ENCODE results near the gene EDC4.
"Not testable (repeated sequence)": the region's sequence is repeated elsewhere in the genome, so short reads cannot be mapped to it uniquely, and the experiment has no call there.

The EDC4 gene

GRCh38 chr16:67848118-67848517, 24.7 kb upstream of the EDC4 start:
- DNase-seq (ENCODE audit: low read depth in 2 of 2, low spot score in 1 of 2): no peak

- DNase-seq (ENCODE audit: low read depth in 2 of 2, low spot score in 1 of 2): no peak
Measured at GRCh38 chr16:67853670-67854069, 19.2 kb upstream of the EDC4 start.

GRCh38 chr16:67855789-67856188, 17.1 kb upstream of the EDC4 start:
- DNase-seq (ENCODE audit: low read depth in 2 of 2, low spot score in 1 of 2): no peak

- DNase-seq (ENCODE audit: low read depth in 2 of 2, low spot score in 1 of 2): no peak
Measured at GRCh38 chr16:67856927-67857546, 15.8 kb upstream of the EDC4 start.

GRCh38 chr16:67857547-67858233, 15.2 kb upstream of the EDC4 start:
- no peak for DNase-seq (ENCODE audit: low read depth in 2 of 2, low spot score in 1 of 2)

GRCh38 chr16:67858500-67858899, 14.4 kb upstream of the EDC4 start:
- no peak for DNase-seq (ENCODE audit: low read depth in 2 of 2, low spot score in 1 of 2)

GRCh38 chr16:67860589-67861398, 12.1 kb upstream of the EDC4 start:
- no peak for DNase-seq (ENCODE audit: low read depth in 2 of 2, low spot score in 1 of 2)

GRCh38 chr16:67861877-67862276, 11.0 kb upstream of the EDC4 start:
- no peak for DNase-seq (ENCODE audit: low read depth in 2 of 2, low spot score in 1 of 2)

- DNase-seq (ENCODE audit: low read depth in 2 of 2, low spot score in 1 of 2): no peak
Measured at GRCh38 chr16:67862623-67863583, 9.9 kb upstream of the EDC4 start.

- DNase-seq (ENCODE audit: low read depth in 2 of 2, low spot score in 1 of 2): not testable (repeated sequence)
Measured at GRCh38 chr16:67864044-67864443, 8.8 kb upstream of the EDC4 start.

GRCh38 chr16:67864594-67864993, 8.3 kb upstream of the EDC4 start:
- no peak for DNase-seq (ENCODE audit: low read depth in 2 of 2, low spot score in 1 of 2)

GRCh38 chr16:67865318-67865717, 7.5 kb upstream of the EDC4 start:
- no peak for DNase-seq (ENCODE audit: low read depth in 2 of 2, low spot score in 1 of 2)

- DNase-seq (ENCODE audit: low read depth in 2 of 2, low spot score in 1 of 2): no peak
Measured at GRCh38 chr16:67868290-67868689, 4.6 kb upstream of the EDC4 start.

- DNase-seq (ENCODE audit: low read depth in 2 of 2, low spot score in 1 of 2): no peak
Measured at GRCh38 chr16:67869653-67870052, 3.2 kb upstream of the EDC4 start.

- DNase-seq (ENCODE audit: low read depth in 2 of 2, low spot score in 1 of 2): no peak
Measured at GRCh38 chr16:67871256-67871655, 1.6 kb upstream of the EDC4 start.

- DNase-seq (ENCODE audit: low read depth in 2 of 2, low spot score in 1 of 2): no peak
Measured at GRCh38 chr16:67872131-67872630, 671 bp upstream of the EDC4 start.

- DNase-seq (ENCODE audit: low read depth in 2 of 2, low spot score in 1 of 2): no peak
Measured at GRCh38 chr16:67873435-67874370, 851 bp downstream of the EDC4 start.

- no peak for DNase-seq (ENCODE audit: low read depth in 2 of 2, low spot score in 1 of 2)
Measured at GRCh38 chr16:67874372-67874771, 1.5 kb downstream of the EDC4 start.

- no peak for DNase-seq (ENCODE audit: low read depth in 2 of 2, low spot score in 1 of 2)
Measured at GRCh38 chr16:67877064-67877463, 4.2 kb downstream of the EDC4 start.

- no peak for DNase-seq (ENCODE audit: low read depth in 2 of 2, low spot score in 1 of 2)
Measured at GRCh38 chr16:67878232-67878631, 5.4 kb downstream of the EDC4 start.
